Activated CD4-positive, alpha-beta T cell treated with anti-CD3 and anti-CD28 coated beads for 36 hours (primary cell): ENCODE data around the gene SHLD1. TPM values are rescaled to one million over a fixed set of nuclear protein-coding genes. Genes with fewer than 3 reads are reported as not detected.

ENCODE experiments used
- ATAC-seq: fragments of 200-7000 bp; cut with Tn5 transposase; one replicate; pipeline ENCODE4 v1.10.0; 2021; ENCODE audit warnings: mild to moderate bottlenecking, moderate library complexity
- CTCF ChIA-PET: fragments of 350-600 bp; sonication (Branson Sonifier 250); formaldehyde crosslinking; loops from one replicate; lab custom pipeline; 2021; ENCODE audit warnings: antibody characterized with exemption; lab: Charles Lee
- POLR2A ChIA-PET: fragments of 350-600 bp; sonication (Branson Sonifier 250); formaldehyde crosslinking; loops from one replicate; lab custom pipeline; 2021; ENCODE audit warnings: antibody characterized with exemption, inconsistent platforms; lab: Charles Lee
- DNase-seq: peaks from one replicate; pipeline ENCODE4 v3.0.0-alpha.2; 2020
- H3K27ac Mint-ChIP-seq: one replicate; pipeline ENCODE4 v1.8.0; 2021; ENCODE audit warnings: mixed read lengths
- H3K27me3 Mint-ChIP-seq: one replicate; pipeline ENCODE4 v1.8.0; 2021; ENCODE audit warnings: mixed read lengths
- H3K36me3 Mint-ChIP-seq: one replicate; pipeline ENCODE4 v1.8.0; 2021; ENCODE audit warnings: low read depth, mixed read lengths
- H3K4me1 Mint-ChIP-seq: one replicate; pipeline ENCODE4 v1.8.0; 2021; ENCODE audit warnings: mixed read lengths
- H3K4me3 Mint-ChIP-seq: one replicate; pipeline ENCODE4 v1.8.0; 2021; ENCODE audit warnings: mild to moderate bottlenecking, moderate library complexity, mixed read lengths
- H3K9me3 Mint-ChIP-seq: one replicate; pipeline ENCODE4 v1.8.0; 2021; ENCODE audit warnings: low read depth, mixed read lengths
- intact Hi-C, 2 experiments: fragments of 100-400 bp; cut with DNase I in 1 of 2; cut with micrococcal nuclease in 1 of 2; formaldehyde crosslinking; loops; one replicate each; pipeline versions ENCODE4 v1.14.2 to v1.15.1; 2022 to 2024; cut with DNase I, micrococcal nuclease
- total RNA-seq, 2 experiments: library from RNA; stranded (reverse); gene quantifications; one replicate each; pipeline ENCODE4 v1.2.3, GENCODE V29; 2021

The SHLD1 gene
- total RNA-seq, 2 experiments from 2014 or later, result 10.4 to 10.5 TPM

- no peak for ATAC-seq
- intact Hi-C loops, result loop anchor here (5.0 to 10.0 kb wide), 2 partner anchors 37 to 629 kb away; partner anchors contain the start of gene CDS2 (in 1 of the 2)
- Mint-ChIP-seq H3K27ac (no peak overlapping the region), H3K4me1 (peaks cover 27% of the 10 kb centered on the region), H3K27me3 (no peaks in the 10 kb centered on the region), H3K4me3 (no peak overlapping the region), H3K9me3 (no peaks in the 10 kb centered on the region), H3K36me3 (peaks cover 16% of the 10 kb centered on the region)
- CTCF ChIA-PET, result interaction anchor here (0.7 to 1.2 kb wide), 4 partner anchors 14 to 225 kb away, joined by 3 to 4 read pairs (median 3); no protein-coding TSS in a partner anchor
- DNase-seq, result no peak
- POLR2A ChIA-PET, result no interaction called here
These were observed 3.6 kb downstream of the SHLD1 start for GRCh38 chr20:5753814-5754213.

GRCh38 chr20:5757949-5758348 is 7.7 kb downstream of the SHLD1 start:
- Mint-ChIP-seq H3K9me3 (no peaks in the 10 kb centered on the region), H3K27ac (no peak overlapping the region), H3K27me3 (no peaks in the 10 kb centered on the region), H3K4me3 (no peak overlapping the region), H3K4me1 (peaks cover 35% of the 10 kb centered on the region), H3K36me3 (peaks cover 24% of the 10 kb centered on the region)
- CTCF ChIA-PET, result no interaction called here
- intact Hi-C loops, result loop anchor here in 1 of 2 experiments (10.0 kb wide), 1 partner anchor 633 kb away; the partner anchor contains the start of gene CDS2
- POLR2A ChIA-PET, result no interaction called here
- ATAC-seq, result no peak
- DNase-seq, result no peak

- ATAC-seq, result no peak
- no peaks in the 10 kb centered on the region for H3K9me3 Mint-ChIP-seq
These were observed 16.0 kb downstream of the SHLD1 start for GRCh38 chr20:5766085-5766764.

GRCh38 chr20:5767493-5768098 is 17.4 kb downstream of the SHLD1 start:
- Mint-ChIP-seq H3K27ac (no peak overlapping the region), H3K9me3 (no peaks in the 10 kb centered on the region), H3K27me3 (no peaks in the 10 kb centered on the region), H3K4me1 (peaks cover 26% of the 10 kb centered on the region), H3K4me3 (no peak overlapping the region), H3K36me3 (peaks cover 18% of the 10 kb centered on the region)
- ChIA-PET POLR2A (no interaction called here), CTCF (interaction anchor here (0.6 kb wide), 1 partner anchor 198 kb away, joined by 3 read pairs; no protein-coding TSS in a partner anchor)
- intact Hi-C loops, result no loop called here
- DNase-seq (no peak), ATAC-seq (no peak)

More at GRCh38 chr20:5766085-5766764, 16.0 kb downstream of the SHLD1 start:
- intact Hi-C loops, result no loop called here
- Mint-ChIP-seq H3K27ac (no peak overlapping the region), H3K4me3 (no peak overlapping the region), H3K27me3 (no peaks in the 10 kb centered on the region), H3K4me1 (peaks cover 25% of the 10 kb centered on the region), H3K36me3 (peaks cover 13% of the 10 kb centered on the region)
- DNase-seq, result no peak
- CTCF ChIA-PET, result no interaction called here
- POLR2A ChIA-PET, result no interaction called here

- ChIA-PET POLR2A (no interaction called here), CTCF (no interaction called here)
- Mint-ChIP-seq H3K9me3 (no peaks in the 10 kb centered on the region), H3K27me3 (no peaks in the 10 kb centered on the region), H3K36me3 (peaks cover 23% of the 10 kb centered on the region), H3K4me3 (no peak overlapping the region), H3K4me1 (peaks cover 25% of the 10 kb centered on the region), H3K27ac (peak overlapping the region; percentile 45)
- ATAC-seq (no peak), DNase-seq (no peak)
- intact Hi-C loops, result no loop called here
These were observed 20.2 kb downstream of the SHLD1 start for GRCh38 chr20:5770231-5770986.

GRCh38 chr20:5770987-5771318 is 20.8 kb downstream of the SHLD1 start:
- ATAC-seq, result no peak
- Mint-ChIP-seq H3K27ac (peak overlapping the region; percentile 45), H3K4me3 (no peak overlapping the region), H3K4me1 (peaks cover 24% of the 10 kb centered on the region), H3K36me3 (peaks cover 23% of the 10 kb centered on the region), H3K27me3 (no peaks in the 10 kb centered on the region), H3K9me3 (no peaks in the 10 kb centered on the region)
- ChIA-PET CTCF (no interaction called here), POLR2A (no interaction called here)
- intact Hi-C loops, result no loop called here
- no peak for DNase-seq

- CTCF ChIA-PET, result interaction anchor here (1.9 kb wide), 1 partner anchor 15 kb away, joined by 7 read pairs; no protein-coding TSS in a partner anchor
- H3K27ac Mint-ChIP-seq, result no peak overlapping the region
- peaks cover 23% of the 10 kb centered on the region for H3K4me1 Mint-ChIP-seq
- H3K9me3 Mint-ChIP-seq, result no peaks in the 10 kb centered on the region
- intact Hi-C loops, result no loop called here
- no peaks in the 10 kb centered on the region for H3K27me3 Mint-ChIP-seq
- ATAC-seq, result no peak
- H3K36me3 Mint-ChIP-seq, result peaks cover 25% of the 10 kb centered on the region
- H3K4me3 Mint-ChIP-seq, result no peak overlapping the region
- POLR2A ChIA-PET, result no interaction called here
- no peak for DNase-seq
These were observed 22.5 kb downstream of the SHLD1 start for GRCh38 chr20:5772704-5773103.

GRCh38 chr20:5773589-5773988 is 23.4 kb downstream of the SHLD1 start:
- Mint-ChIP-seq H3K36me3 (peaks cover 23% of the 10 kb centered on the region), H3K4me3 (no peak overlapping the region), H3K27me3 (no peaks in the 10 kb centered on the region), H3K27ac (no peak overlapping the region), H3K9me3 (no peaks in the 10 kb centered on the region), H3K4me1 (peaks cover 23% of the 10 kb centered on the region)
- CTCF ChIA-PET, result interaction anchor here (1.1 to 1.9 kb wide), 2 partner anchors 14 to 263 kb away, joined by 3 to 7 read pairs; no protein-coding TSS in a partner anchor
- ATAC-seq (no peak), DNase-seq (no peak)
- POLR2A ChIA-PET, result no interaction called here
- intact Hi-C loops, result no loop called here

GRCh38 chr20:5776077-5776476 is 25.9 kb downstream of the SHLD1 start:
- POLR2A ChIA-PET, result no interaction called here
- ATAC-seq, result no peak
- Mint-ChIP-seq H3K4me1 (peaks cover 20% of the 10 kb centered on the region), H3K4me3 (no peak overlapping the region), H3K9me3 (no peaks in the 10 kb centered on the region), H3K27me3 (no peaks in the 10 kb centered on the region), H3K36me3 (peaks cover 26% of the 10 kb centered on the region), H3K27ac (no peak overlapping the region)
- DNase-seq, result no peak
- intact Hi-C loops, result no loop called here
- CTCF ChIA-PET, result interaction anchor here (1.0 to 4.6 kb wide), 2 partner anchors 12 to 247 kb away, joined by 3 to 22 read pairs; no protein-coding TSS in a partner anchor

GRCh38 chr20:5779071-5779900 is 29.1 kb downstream of the SHLD1 start:
- no peaks in the 10 kb centered on the region for H3K27me3 Mint-ChIP-seq
- peaks cover 17% of the 10 kb centered on the region for H3K36me3 Mint-ChIP-seq
- no peak overlapping the region for H3K4me3 Mint-ChIP-seq
- H3K27ac Mint-ChIP-seq, result no peak overlapping the region
- ATAC-seq (no peak), DNase-seq (no peak)
- H3K9me3 Mint-ChIP-seq, result no peaks in the 10 kb centered on the region
- CTCF ChIA-PET, result interaction anchor here (0.7 to 4.6 kb wide), 3 partner anchors 9 to 204 kb away, joined by 3 to 22 read pairs (median 3); no protein-coding TSS in a partner anchor
- peaks cover 7% of the 10 kb centered on the region for H3K4me1 Mint-ChIP-seq
- POLR2A ChIA-PET, result no interaction called here
- intact Hi-C loops, result no loop called here

GRCh38 chr20:5780846-5781217 is 30.6 kb downstream of the SHLD1 start:
- intact Hi-C loops, result no loop called here
- Mint-ChIP-seq H3K36me3 (peaks cover 12% of the 10 kb centered on the region), H3K4me1 (peaks cover 7% of the 10 kb centered on the region), H3K9me3 (no peaks in the 10 kb centered on the region), H3K27ac (peak overlapping the region; percentile 30), H3K4me3 (no peak overlapping the region), H3K27me3 (no peaks in the 10 kb centered on the region)
- ATAC-seq, result peak; percentile 42
- CTCF ChIA-PET, result interaction anchor here (1.5 to 2.1 kb wide), 2 partner anchors 29 to 223 kb away, joined by 5 read pairs; no protein-coding TSS in a partner anchor
- no peak for DNase-seq
- POLR2A ChIA-PET, result no interaction called here
